ENCODE data around the gene OVCH1. TPM values are rescaled to one million over a fixed set of nuclear protein-coding genes. Genes with fewer than 3 reads are reported as not detected.

Gene OVCH1
- total and polyA plus RNA-seq, 10 of the 15 experiments (the other 5 are each of a cell fraction or from before 2014, with no cell fraction given): 0.15 TPM; not detected in 9

DNA sequence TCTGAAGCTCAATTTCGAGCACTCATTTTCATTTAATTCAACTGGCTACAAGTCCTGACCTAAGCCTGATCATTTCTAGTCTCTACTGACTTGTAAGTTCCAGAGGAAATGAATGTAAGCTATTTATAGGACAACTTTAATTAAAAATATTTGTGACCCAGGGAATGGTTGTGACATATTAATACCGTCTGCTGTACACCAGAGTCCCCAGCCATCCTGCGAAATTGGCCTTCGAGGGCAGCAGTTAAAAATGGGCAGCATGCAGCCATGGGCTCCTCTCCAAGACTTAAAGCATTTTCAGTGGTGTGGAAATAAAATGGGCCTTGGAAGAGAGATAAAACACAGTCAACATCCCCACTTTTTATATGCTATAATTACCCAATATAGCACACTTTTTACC lies 30.7 kb upstream of the OVCH1 start:
- SMC1A ChIA-PET (ENCODE audit: uncharacterized antibody, unreplicated experiment): interaction anchor here (1.0 to 1.3 kb wide), 5 partner anchors 8 to 1319 kb away, joined by 3 to 4 read pairs (median 3); no protein-coding TSS in a partner anchor
- DNase-seq (ENCODE audit: low read depth, low spot score): no peak
- Histone ChIP-seq H3K4me2 (ENCODE audit: control insufficient read depth, insufficient read depth) (no peak overlapping the region), H3K79me2 (ENCODE audit: control insufficient read depth, insufficient read depth, low read length) (no peaks in the 10 kb centered on the region), H2AFZ (ENCODE audit: control insufficient read depth, low read depth, low read length) (no peak overlapping the region), H3K4me1 (ENCODE audit: control insufficient read depth, insufficient read depth, low read length) (no peaks in the 10 kb centered on the region), H3K9ac (ENCODE audit: control insufficient read depth, insufficient read depth, low read length) (no peak overlapping the region), H3K36me3 (ENCODE audit: control insufficient read depth in 2 of 2, insufficient read depth in 2 of 2, low read length in 1 of 2) (no peaks in the 10 kb centered on the region), H3K27ac (ENCODE audit: control insufficient read depth, insufficient read depth) (no peak overlapping the region), H3K4me3 (no peak overlapping the region), H3K27me3 (replicated peaks in 1 of 2; ENCODE audit: control insufficient read depth in 2 of 2, insufficient read depth in 2 of 2, low read length in 1 of 2) (no peaks in the 10 kb centered on the region), H3K9me3 (replicated peaks; ENCODE audit: control insufficient read depth, insufficient read depth, low read length) (no peaks in the 10 kb centered on the region), H4K20me1 (ENCODE audit: control insufficient read depth, insufficient read depth) (no peaks in the 10 kb centered on the region)
- in situ Hi-C loops (cut with MboI) (loop anchor here (10.0 kb wide), 1 partner anchor 1277 kb away; no protein-coding TSS in a partner anchor), intact Hi-C loops (cut with micrococcal nuclease; ENCODE audit: unreplicated experiment) (no loop called here)
- POLR2A ChIA-PET: interaction anchor here (0.6 to 1.3 kb wide), 2 partner anchors 13 to 17 kb away, joined by 5 to 7 read pairs; no protein-coding TSS in a partner anchor
- no peak for ATAC-seq
- CTCF ChIA-PET: interaction anchor here (0.8 to 2.1 kb wide), 5 partner anchors 22 to 374 kb away, joined by 3 to 5 read pairs (median 3); no protein-coding TSS in a partner anchor
- WGBS (ENCODE audit: insufficient coverage, insufficient replicate concordance, low lambda C conversion rate, missing lambda C conversion rate): 25% methylated on average over 4 of the region's 4 CpGs
- RAD21 ChIA-PET (ENCODE audit: unreplicated experiment): interaction anchor here (0.9 to 1.5 kb wide), 4 partner anchors 13 to 362 kb away, joined by 3 read pairs; no protein-coding TSS in a partner anchor
- BruUV-seq (replicated peaks): no TSS peak
- no peak for FAIRE-seq
- TF ChIP-seq RAD21 (IDR thresholded peaks at IDR 0.05; ENCODE audit: insufficient read depth, low read depth, low read length) (no peak), POLR2AphosphoS2 (IDR thresholded peaks at IDR 0.05; ENCODE audit: low read depth, low read length) (no peak), RAD51 (IDR thresholded peaks at IDR 0.05) (no peak), EP300 (IDR thresholded peaks at IDR 0.05; ENCODE audit: borderline replicate concordance in 1 of 2, control insufficient read depth in 1 of 2, low read depth in 2 of 2, low read length in 2 of 2) (no peak), ESRRA (IDR thresholded peaks at IDR 0.05; ENCODE audit: low read length) (no peak), STAT3 (IDR thresholded peaks at IDR 0.05; ENCODE audit: low read depth, low read length) (no peak), SIX5 (IDR thresholded peaks at IDR 0.05; ENCODE audit: low read depth, low read length, severe bottlenecking) (no peak), FOS (IDR thresholded peaks at IDR 0.05; ENCODE audit: borderline replicate concordance, extremely low read depth, insufficient read length) (no peak), SMARCA5 (IDR thresholded peaks at IDR 0.05) (no peak), TCF3 (IDR thresholded peaks at IDR 0.05; ENCODE audit: borderline replicate concordance, insufficient read depth, low read depth, low read length) (no peak), RCOR1 (conservative IDR thresholded peaks at IDR 0.05; ENCODE audit: low read depth, low read length) (no peak)
- TF ChIP-seq, protein P1, sequence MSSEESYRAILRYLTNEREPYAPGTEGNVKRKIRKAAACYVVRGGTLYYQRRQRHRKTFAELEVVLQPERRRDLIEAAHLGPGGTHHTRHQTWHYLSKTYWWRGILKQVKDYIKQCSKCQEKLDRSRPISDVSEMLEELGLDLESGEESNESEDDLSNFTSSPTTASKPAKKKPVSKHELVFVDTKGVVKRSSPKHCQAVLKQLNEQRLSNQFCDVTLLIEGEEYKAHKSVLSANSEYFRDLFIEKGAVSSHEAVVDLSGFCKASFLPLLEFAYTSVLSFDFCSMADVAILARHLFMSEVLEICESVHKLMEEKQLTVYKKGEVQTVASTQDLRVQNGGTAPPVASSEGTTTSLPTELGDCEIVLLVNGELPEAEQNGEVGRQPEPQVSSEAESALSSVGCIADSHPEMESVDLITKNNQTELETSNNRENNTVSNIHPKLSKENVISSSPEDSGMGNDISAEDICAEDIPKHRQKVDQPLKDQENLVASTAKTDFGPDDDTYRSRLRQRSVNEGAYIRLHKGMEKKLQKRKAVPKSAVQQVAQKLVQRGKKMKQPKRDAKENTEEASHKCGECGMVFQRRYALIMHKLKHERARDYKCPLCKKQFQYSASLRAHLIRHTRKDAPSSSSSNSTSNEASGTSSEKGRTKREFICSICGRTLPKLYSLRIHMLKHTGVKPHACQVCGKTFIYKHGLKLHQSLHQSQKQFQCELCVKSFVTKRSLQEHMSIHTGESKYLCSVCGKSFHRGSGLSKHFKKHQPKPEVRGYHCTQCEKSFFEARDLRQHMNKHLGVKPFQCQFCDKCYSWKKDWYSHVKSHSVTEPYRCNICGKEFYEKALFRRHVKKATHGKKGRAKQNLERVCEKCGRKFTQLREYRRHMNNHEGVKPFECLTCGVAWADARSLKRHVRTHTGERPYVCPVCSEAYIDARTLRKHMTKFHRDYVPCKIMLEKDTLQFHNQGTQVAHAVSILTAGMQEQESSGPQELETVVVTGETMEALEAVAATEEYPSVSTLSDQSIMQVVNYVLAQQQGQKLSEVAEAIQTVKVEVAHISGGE (CRISPR knock-in tag; IDR thresholded peaks at IDR 0.05): no peak
- TF ChIP-seq, protein P2, sequence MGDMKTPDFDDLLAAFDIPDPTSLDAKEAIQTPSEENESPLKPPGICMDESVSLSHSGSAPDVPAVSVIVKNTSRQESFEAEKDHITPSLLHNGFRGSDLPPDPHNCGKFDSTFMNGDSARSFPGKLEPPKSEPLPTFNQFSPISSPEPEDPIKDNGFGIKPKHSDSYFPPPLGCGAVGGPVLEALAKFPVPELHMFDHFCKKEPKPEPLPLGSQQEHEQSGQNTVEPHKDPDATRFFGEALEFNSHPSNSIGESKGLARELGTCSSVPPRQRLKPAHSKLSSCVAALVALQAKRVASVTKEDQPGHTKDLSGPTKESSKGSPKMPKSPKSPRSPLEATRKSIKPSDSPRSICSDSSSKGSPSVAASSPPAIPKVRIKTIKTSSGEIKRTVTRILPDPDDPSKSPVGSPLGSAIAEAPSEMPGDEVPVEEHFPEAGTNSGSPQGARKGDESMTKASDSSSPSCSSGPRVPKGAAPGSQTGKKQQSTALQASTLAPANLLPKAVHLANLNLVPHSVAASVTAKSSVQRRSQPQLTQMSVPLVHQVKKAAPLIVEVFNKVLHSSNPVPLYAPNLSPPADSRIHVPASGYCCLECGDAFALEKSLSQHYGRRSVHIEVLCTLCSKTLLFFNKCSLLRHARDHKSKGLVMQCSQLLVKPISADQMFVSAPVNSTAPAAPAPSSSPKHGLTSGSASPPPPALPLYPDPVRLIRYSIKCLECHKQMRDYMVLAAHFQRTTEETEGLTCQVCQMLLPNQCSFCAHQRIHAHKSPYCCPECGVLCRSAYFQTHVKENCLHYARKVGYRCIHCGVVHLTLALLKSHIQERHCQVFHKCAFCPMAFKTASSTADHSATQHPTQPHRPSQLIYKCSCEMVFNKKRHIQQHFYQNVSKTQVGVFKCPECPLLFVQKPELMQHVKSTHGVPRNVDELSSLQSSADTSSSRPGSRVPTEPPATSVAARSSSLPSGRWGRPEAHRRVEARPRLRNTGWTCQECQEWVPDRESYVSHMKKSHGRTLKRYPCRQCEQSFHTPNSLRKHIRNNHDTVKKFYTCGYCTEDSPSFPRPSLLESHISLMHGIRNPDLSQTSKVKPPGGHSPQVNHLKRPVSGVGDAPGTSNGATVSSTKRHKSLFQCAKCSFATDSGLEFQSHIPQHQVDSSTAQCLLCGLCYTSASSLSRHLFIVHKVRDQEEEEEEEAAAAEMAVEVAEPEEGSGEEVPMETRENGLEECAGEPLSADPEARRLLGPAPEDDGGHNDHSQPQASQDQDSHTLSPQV (IDR thresholded peaks at IDR 0.05): no peak
- TF ChIP-seq, protein P3, sequence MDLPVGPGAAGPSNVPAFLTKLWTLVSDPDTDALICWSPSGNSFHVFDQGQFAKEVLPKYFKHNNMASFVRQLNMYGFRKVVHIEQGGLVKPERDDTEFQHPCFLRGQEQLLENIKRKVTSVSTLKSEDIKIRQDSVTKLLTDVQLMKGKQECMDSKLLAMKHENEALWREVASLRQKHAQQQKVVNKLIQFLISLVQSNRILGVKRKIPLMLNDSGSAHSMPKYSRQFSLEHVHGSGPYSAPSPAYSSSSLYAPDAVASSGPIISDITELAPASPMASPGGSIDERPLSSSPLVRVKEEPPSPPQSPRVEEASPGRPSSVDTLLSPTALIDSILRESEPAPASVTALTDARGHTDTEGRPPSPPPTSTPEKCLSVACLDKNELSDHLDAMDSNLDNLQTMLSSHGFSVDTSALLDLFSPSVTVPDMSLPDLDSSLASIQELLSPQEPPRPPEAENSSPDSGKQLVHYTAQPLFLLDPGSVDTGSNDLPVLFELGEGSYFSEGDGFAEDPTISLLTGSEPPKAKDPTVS (IDR thresholded peaks at IDR 0.05; ENCODE audit: low read depth, low read length): no peak
- TF ChIP-seq, protein P4, sequence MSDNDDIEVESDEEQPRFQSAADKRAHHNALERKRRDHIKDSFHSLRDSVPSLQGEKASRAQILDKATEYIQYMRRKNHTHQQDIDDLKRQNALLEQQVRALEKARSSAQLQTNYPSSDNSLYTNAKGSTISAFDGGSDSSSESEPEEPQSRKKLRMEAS (IDR thresholded peaks at IDR 0.05; ENCODE audit: low read depth, low read length): no peak

Measured in GM12878 (cell line).